Activated naive CD8-positive, alpha-beta T cell treated with anti-CD3 and anti-CD28 coated beads, Interleukin-2, amount 10 ng/mL, durations not matched to agents 7 days and 5 days (primary cell): ENCODE data around the gene CAPS2. TPM values are rescaled to one million over a fixed set of nuclear protein-coding genes. Genes with fewer than 3 reads are reported as not detected.

Experiments used
- ATAC-seq: fragments of 150-1000 bp; cut with Tn5 transposase; one replicate; pipeline ENCODE4 v1.10.0; 2021; ENCODE audit warnings: low read depth, moderate library complexity
- POLR2A ChIA-PET: fragments of 350-600 bp; sonication (Branson Sonifier 250); formaldehyde crosslinking; loops from one replicate; lab custom pipeline; 2021; ENCODE audit warnings: antibody characterized with exemption; lab: Charles Lee
- DNase-seq: peaks from one replicate; pipeline ENCODE4 v3.0.0; 2021
- H3K27ac Mint-ChIP-seq: one replicate; pipeline ENCODE4 v1.8.0; 2022; ENCODE audit warnings: mild to moderate bottlenecking, mixed read lengths
- H3K27me3 Mint-ChIP-seq: one replicate; pipeline ENCODE4 v1.8.0; 2022; ENCODE audit warnings: mild to moderate bottlenecking, moderate library complexity, mixed read lengths
- H3K36me3 Mint-ChIP-seq: one replicate; pipeline ENCODE4 v1.8.0; 2021; ENCODE audit warnings: mild to moderate bottlenecking, mixed read lengths
- H3K4me1 Mint-ChIP-seq: one replicate; pipeline ENCODE4 v1.8.0; 2021; ENCODE audit warnings: mixed read lengths
- H3K4me3 Mint-ChIP-seq: one replicate; pipeline ENCODE4 v1.8.0; 2022; ENCODE audit warnings: mild to moderate bottlenecking, moderate library complexity, mixed read lengths
- H3K9me3 Mint-ChIP-seq: one replicate; pipeline ENCODE4 v1.8.0; 2021; ENCODE audit warnings: mixed read lengths
- total RNA-seq, 2 experiments: library from RNA; stranded (reverse); gene quantifications; one replicate each; pipeline ENCODE4 v1.2.3, GENCODE V29; 2021

Gene CAPS2
- total RNA-seq, 2 experiments from 2014 or later: 9.4 to 9.9 TPM

GRCh38 chr12:75289753-75290152 is 40.4 kb downstream of the CAPS2 start:
- H3K9me3 Mint-ChIP-seq: no peaks in the 10 kb centered on the region
- ATAC-seq (no peak), DNase-seq (no peak)
- peaks cover 2% of the 10 kb centered on the region for H3K4me1 Mint-ChIP-seq
- H3K27ac Mint-ChIP-seq: no peak overlapping the region
- H3K4me3 Mint-ChIP-seq: no peak overlapping the region
- POLR2A ChIA-PET: no interaction called here
- no peaks in the 10 kb centered on the region for H3K27me3 Mint-ChIP-seq
- H3K36me3 Mint-ChIP-seq: no peaks in the 10 kb centered on the region

- Mint-ChIP-seq H3K4me1 (peaks cover 2% of the 10 kb centered on the region), H3K27ac (no peak overlapping the region)
Measured at GRCh38 chr12:75288860-75289259, 41.3 kb downstream of the CAPS2 start.

GRCh38 chr12:75275702-75276101 is 54.4 kb downstream of the CAPS2 start:
- Mint-ChIP-seq H3K27me3 (no peaks in the 10 kb centered on the region), H3K27ac (no peak overlapping the region)

More at GRCh38 chr12:75288860-75289259, 41.3 kb downstream of the CAPS2 start:
- Mint-ChIP-seq H3K4me3 (no peak overlapping the region), H3K9me3 (no peaks in the 10 kb centered on the region), H3K36me3 (no peaks in the 10 kb centered on the region), H3K27me3 (no peaks in the 10 kb centered on the region)
- no peak for ATAC-seq
- POLR2A ChIA-PET: no interaction called here
- DNase-seq: no peak

GRCh38 chr12:75271576-75271975 is 58.5 kb downstream of the CAPS2 start:
- H3K36me3 Mint-ChIP-seq: no peaks in the 10 kb centered on the region
- POLR2A ChIA-PET: no interaction called here
- no peaks in the 10 kb centered on the region for H3K4me1 Mint-ChIP-seq
- no peak overlapping the region for H3K4me3 Mint-ChIP-seq
- no peak for DNase-seq
- H3K27me3 Mint-ChIP-seq: peaks cover 1% of the 10 kb centered on the region
- ATAC-seq: no peak
- no peaks in the 10 kb centered on the region for H3K9me3 Mint-ChIP-seq
- no peak overlapping the region for H3K27ac Mint-ChIP-seq

More at GRCh38 chr12:75275702-75276101, 54.4 kb downstream of the CAPS2 start:
- ATAC-seq (no peak), DNase-seq (no peak)
- no peaks in the 10 kb centered on the region for H3K4me1 Mint-ChIP-seq
- no peaks in the 10 kb centered on the region for H3K36me3 Mint-ChIP-seq
- H3K9me3 Mint-ChIP-seq: no peaks in the 10 kb centered on the region
- POLR2A ChIA-PET: no interaction called here
- no peak overlapping the region for H3K4me3 Mint-ChIP-seq

GRCh38 chr12:75270157-75270556 is 60.0 kb downstream of the CAPS2 start:
- Mint-ChIP-seq H3K4me1 (no peaks in the 10 kb centered on the region), H3K36me3 (no peaks in the 10 kb centered on the region), H3K9me3 (no peaks in the 10 kb centered on the region), H3K4me3 (no peak overlapping the region), H3K27ac (no peak overlapping the region), H3K27me3 (peaks cover 1% of the 10 kb centered on the region)
- no peak for DNase-seq
- POLR2A ChIA-PET: no interaction called here
- ATAC-seq: no peak

- ATAC-seq (no peak), DNase-seq (no peak)
- no peaks in the 10 kb centered on the region for H3K4me1 Mint-ChIP-seq
- H3K27me3 Mint-ChIP-seq: peaks cover 1% of the 10 kb centered on the region
- H3K9me3 Mint-ChIP-seq: no peaks in the 10 kb centered on the region
- no peak overlapping the region for H3K4me3 Mint-ChIP-seq
- H3K27ac Mint-ChIP-seq: no peak overlapping the region
- H3K36me3 Mint-ChIP-seq: no peaks in the 10 kb centered on the region
- POLR2A ChIA-PET: no interaction called here
Measured at GRCh38 chr12:75269209-75269608, 60.9 kb downstream of the CAPS2 start.

- Mint-ChIP-seq H3K4me1 (peaks cover 14% of the 10 kb centered on the region), H3K4me3 (no peak overlapping the region), H3K9me3 (no peaks in the 10 kb centered on the region), H3K36me3 (no peaks in the 10 kb centered on the region), H3K27me3 (no peaks in the 10 kb centered on the region), H3K27ac (no peak overlapping the region)
- ATAC-seq (no peak), DNase-seq (no peak)
- POLR2A ChIA-PET: no interaction called here
Measured at GRCh38 chr12:75260316-75260715, 69.8 kb downstream of the CAPS2 start.

- H3K4me1 Mint-ChIP-seq: peaks cover 14% of the 10 kb centered on the region
- no peaks in the 10 kb centered on the region for H3K27me3 Mint-ChIP-seq
- no peak overlapping the region for H3K4me3 Mint-ChIP-seq
- DNase-seq (no peak), ATAC-seq (no peak)
- POLR2A ChIA-PET: no interaction called here
- no peak overlapping the region for H3K27ac Mint-ChIP-seq
- H3K9me3 Mint-ChIP-seq: no peaks in the 10 kb centered on the region
- H3K36me3 Mint-ChIP-seq: no peaks in the 10 kb centered on the region
Measured at GRCh38 chr12:75259143-75259542, 71.0 kb downstream of the CAPS2 start.

- Mint-ChIP-seq H3K36me3 (no peaks in the 10 kb centered on the region), H3K27ac (peak overlapping the region; percentile 27), H3K9me3 (peaks cover 2% of the 10 kb centered on the region), H3K27me3 (no peaks in the 10 kb centered on the region), H3K4me3 (peak overlapping the region; percentile 46), H3K4me1 (peaks cover 14% of the 10 kb centered on the region)
- POLR2A ChIA-PET: no interaction called here
- DNase-seq (no peak), ATAC-seq (peak; percentile 77)
Measured at GRCh38 chr12:75257510-75257909, 72.6 kb downstream of the CAPS2 start.

GRCh38 chr12:75245108-75245507 is 85.0 kb downstream of the CAPS2 start:
- H3K4me1 Mint-ChIP-seq: no peaks in the 10 kb centered on the region
- H3K36me3 Mint-ChIP-seq: no peaks in the 10 kb centered on the region
- H3K27me3 Mint-ChIP-seq: peaks cover 6% of the 10 kb centered on the region
- no peak for DNase-seq
- peaks cover 2% of the 10 kb centered on the region for H3K9me3 Mint-ChIP-seq
- POLR2A ChIA-PET: no interaction called here
- no peak overlapping the region for H3K27ac Mint-ChIP-seq
- H3K4me3 Mint-ChIP-seq: no peak overlapping the region
- no peak for ATAC-seq

- POLR2A ChIA-PET: no interaction called here
- Mint-ChIP-seq H3K4me3 (no peak overlapping the region), H3K4me1 (no peaks in the 10 kb centered on the region), H3K36me3 (no peaks in the 10 kb centered on the region), H3K27me3 (no peaks in the 10 kb centered on the region), H3K9me3 (peaks cover 2% of the 10 kb centered on the region), H3K27ac (no peak overlapping the region)
- ATAC-seq: no peak
- no peak for DNase-seq
Measured at GRCh38 chr12:75239987-75240386, 90.1 kb downstream of the CAPS2 start.

GRCh38 chr12:75236206-75236605 is 93.9 kb downstream of the CAPS2 start:
- DNase-seq: no peak
- Mint-ChIP-seq H3K9me3 (peaks cover 4% of the 10 kb centered on the region), H3K36me3 (no peaks in the 10 kb centered on the region), H3K4me3 (no peak overlapping the region), H3K27me3 (peaks cover 4% of the 10 kb centered on the region), H3K27ac (no peak overlapping the region), H3K4me1 (no peaks in the 10 kb centered on the region)
- POLR2A ChIA-PET: no interaction called here
- no peak for ATAC-seq

GRCh38 chr12:75227132-75227531 is 103.0 kb downstream of the CAPS2 start:
- no peak for ATAC-seq
- no peak for DNase-seq
- Mint-ChIP-seq H3K9me3 (peaks cover 2% of the 10 kb centered on the region), H3K4me3 (no peak overlapping the region), H3K27me3 (peaks cover 9% of the 10 kb centered on the region), H3K36me3 (no peaks in the 10 kb centered on the region), H3K27ac (no peak overlapping the region), H3K4me1 (no peaks in the 10 kb centered on the region)
- POLR2A ChIA-PET: no interaction called here
